GM18873 (cell line): ENCODE measurements around the gene PGS1.
"Not testable (repeated sequence)": the region's sequence is repeated elsewhere in the genome, so short reads cannot be mapped to it uniquely, and the experiment has no call there.

Experiments
- ATAC-seq: cut with Tn5 transposase; IDR thresholded peaks from one replicate; pipeline ENCODE4 v1.9.1; 2021; ENCODE audit warnings: mild to moderate bottlenecking, moderate library complexity, moderate number of reproducible peaks; ENCODE audit not compliant: unreplicated experiment, low FRiP score

Gene PGS1

GRCh38 chr17:78378225-78379130, at the start of gene PGS1:
Gene PGS1 (plus strand): TSS chr17:78378649. CDS start chr17:78378666, 17 bp downstream.
- no peak for ATAC-seq

- no peak for ATAC-seq
Observed at GRCh38 chr17:78329263-78330059, 49.0 kb upstream of the PGS1 start.

GRCh38 chr17:78330570-78331224, 47.8 kb upstream of the PGS1 start:
- ATAC-seq = no peak

- ATAC-seq = not testable (repeated sequence)
Observed at GRCh38 chr17:78331355-78331754, 47.1 kb upstream of the PGS1 start.

- no peak for ATAC-seq
Observed at GRCh38 chr17:78332991-78333390, 45.5 kb upstream of the PGS1 start.

- ATAC-seq = no peak
Observed at GRCh38 chr17:78335209-78335608, 43.2 kb upstream of the PGS1 start.

GRCh38 chr17:78337244-78338109, 41.0 kb upstream of the PGS1 start:
- no peak for ATAC-seq

- no peak for ATAC-seq
Observed at GRCh38 chr17:78338486-78339259, 39.8 kb upstream of the PGS1 start.

GRCh38 chr17:78340183-78340955, 38.1 kb upstream of the PGS1 start:
- ATAC-seq = no peak

- no peak for ATAC-seq
Observed at GRCh38 chr17:78341559-78342448, 36.6 kb upstream of the PGS1 start.

GRCh38 chr17:78342449-78343186, 35.8 kb upstream of the PGS1 start:
- ATAC-seq = no peak

GRCh38 chr17:78343187-78343542, 35.3 kb upstream of the PGS1 start:
- no peak for ATAC-seq

- ATAC-seq = no peak
Observed at GRCh38 chr17:78343543-78344201, 34.8 kb upstream of the PGS1 start.

GRCh38 chr17:78344666-78345065, 33.8 kb upstream of the PGS1 start:
- no peak for ATAC-seq

- no peak for ATAC-seq
Observed at GRCh38 chr17:78345172-78345571, 33.3 kb upstream of the PGS1 start.

- ATAC-seq = no peak
Observed at GRCh38 chr17:78345791-78346494, 32.5 kb upstream of the PGS1 start.
